Progenitor cell of endocrine pancreas (in vitro differentiated cells): ENCODE results near the gene SPATA46. TPM values are rescaled to one million over a fixed set of nuclear protein-coding genes. Genes with fewer than 3 reads are reported as not detected.

ENCODE experiments used
- DNase-seq: peaks from one replicate; pipeline ENCODE4 v3.0.0; 2021; ENCODE audit warnings: low spot score; ENCODE audit not compliant: unreplicated experiment
- H3K27ac Mint-ChIP-seq: 2 replicates; pipeline ENCODE4 v1.8.0; 2021; ENCODE audit warnings: mild to moderate bottlenecking, moderate library complexity, mixed read lengths
- H3K27me3 Mint-ChIP-seq: 2 replicates; pipeline ENCODE4 v1.8.0; 2021; ENCODE audit warnings: mixed read lengths
- H3K36me3 Mint-ChIP-seq: 2 replicates; pipeline ENCODE4 v1.8.0; 2022; ENCODE audit warnings: mixed read lengths; ENCODE audit not compliant: insufficient read depth
- H3K4me1 Mint-ChIP-seq: 2 replicates; pipeline ENCODE4 v1.8.0; 2021; ENCODE audit warnings: low read depth, mixed read lengths
- H3K4me3 Mint-ChIP-seq: 2 replicates; pipeline ENCODE4 v1.8.0; 2021; ENCODE audit warnings: low read depth, mild to moderate bottlenecking, moderate library complexity, mixed read lengths
- H3K9me3 Mint-ChIP-seq: 2 replicates; pipeline ENCODE4 v1.8.0; 2021; ENCODE audit warnings: low read depth, mixed read lengths
- CTCF ChIP-seq: fragments of 200-600 bp; sonication (generic); IDR thresholded peaks from one replicate; pipeline ENCODE4 v1.5.0; 2021; ENCODE audit warnings: antibody characterized with exemption, mild to moderate bottlenecking; ENCODE audit not compliant: unreplicated experiment
- total RNA-seq: library from RNA; stranded (reverse); gene quantifications from 2 replicates; pipeline ENCODE4 v1.2.1, GENCODE V29; 2021

The SPATA46 gene
- total RNA-seq, 1 donor from 2014 or later = not detected

GRCh38 chr1:162367772-162368171, 8.9 kb downstream of the SPATA46 start:
- H3K4me3 Mint-ChIP-seq = no peak overlapping the region
- H3K9me3 Mint-ChIP-seq = no peaks in the 10 kb centered on the region
- DNase-seq = no peak
- H3K27me3 Mint-ChIP-seq = no peaks in the 10 kb centered on the region
- H3K27ac Mint-ChIP-seq = no peak overlapping the region
- no peak for TF ChIP-seq CTCF
- H3K36me3 Mint-ChIP-seq = no peaks in the 10 kb centered on the region
- no peaks in the 10 kb centered on the region for H3K4me1 Mint-ChIP-seq

GRCh38 chr1:162367073-162367472, 9.6 kb downstream of the SPATA46 start:
- H3K36me3 Mint-ChIP-seq = no peaks in the 10 kb centered on the region
- no peaks in the 10 kb centered on the region for H3K27me3 Mint-ChIP-seq
- no peak overlapping the region for H3K27ac Mint-ChIP-seq
- no peak overlapping the region for H3K4me3 Mint-ChIP-seq
- DNase-seq = no peak
- no peaks in the 10 kb centered on the region for H3K4me1 Mint-ChIP-seq
- no peak for TF ChIP-seq CTCF
- H3K9me3 Mint-ChIP-seq = no peaks in the 10 kb centered on the region

- Mint-ChIP-seq H3K27ac (no peak overlapping the region), H3K27me3 (no peaks in the 10 kb centered on the region), H3K36me3 (no peaks in the 10 kb centered on the region), H3K4me1 (no peaks in the 10 kb centered on the region), H3K9me3 (no peaks in the 10 kb centered on the region), H3K4me3 (no peak overlapping the region)
- DNase-seq = no peak
- no peak for TF ChIP-seq CTCF
Measured at GRCh38 chr1:162366671-162367070, 10.0 kb downstream of the SPATA46 start.

GRCh38 chr1:162366149-162366548, 10.5 kb downstream of the SPATA46 start:
- Mint-ChIP-seq H3K4me3 (no peak overlapping the region), H3K27me3 (no peaks in the 10 kb centered on the region), H3K9me3 (no peaks in the 10 kb centered on the region), H3K27ac (no peak overlapping the region), H3K36me3 (no peaks in the 10 kb centered on the region), H3K4me1 (no peaks in the 10 kb centered on the region)
- DNase-seq = no peak
- TF ChIP-seq CTCF = no peak

GRCh38 chr1:162365284-162366020, 11.2 kb downstream of the SPATA46 start:
- DNase-seq = no peak
- no peaks in the 10 kb centered on the region for H3K9me3 Mint-ChIP-seq
- no peak overlapping the region for H3K4me3 Mint-ChIP-seq
- no peaks in the 10 kb centered on the region for H3K27me3 Mint-ChIP-seq
- H3K36me3 Mint-ChIP-seq = no peaks in the 10 kb centered on the region
- no peak overlapping the region for H3K27ac Mint-ChIP-seq
- TF ChIP-seq CTCF = no peak
- no peaks in the 10 kb centered on the region for H3K4me1 Mint-ChIP-seq
